OCI-LY7 (cell line): ENCODE measurements around the gene CSTF1. TPM values are rescaled to one million over a fixed set of nuclear protein-coding genes. Genes with fewer than 3 reads are reported as not detected.

Experiments used
- BruUV-seq: library from RNA; stranded (reverse); fragments of 400-500 nt; replicated peaks from 2 replicates; lab custom pipeline; 2021; lab: Mats Ljungman, UMichigan
- CTCF ChIA-PET: fragments of 300-600 bp; sonication (Branson Sonifier 250); formaldehyde crosslinking; loops from one replicate; lab custom pipeline; 2022; ENCODE audit warnings: antibody characterized with exemption; ENCODE audit not compliant: unreplicated experiment; lab: Charles Lee
- POLR2A ChIA-PET: fragments of 300-600 bp; sonication (Branson Sonifier 250); formaldehyde crosslinking; loops from one replicate; lab custom pipeline; 2022; ENCODE audit warnings: antibody characterized with exemption; lab: Charles Lee
- DNase-seq: peaks from one replicate; pipeline ENCODE4 v3.0.0-alpha.2; 2015; ENCODE audit warnings: low spot score
- H2AFZ ChIP-seq: fragments of 200-600 bp; sonication (generic), shearing (Covaris generic); 2 replicates; pipeline ENCODE4 v1.6.1; 2014; ENCODE audit warnings: mild to moderate bottlenecking, antibody characterized with exemption, low read length, moderate library complexity
- H3K27ac ChIP-seq: fragments of 200-600 bp; sonication (generic); 2 replicates; pipeline ENCODE4 v1.5.1; 2014; ENCODE audit warnings: mixed run types, low read depth, mild to moderate bottlenecking, moderate library complexity, low read length, inconsistent platforms; ENCODE audit not compliant: poor library complexity, severe bottlenecking
- H3K36me3 ChIP-seq: fragments of 200-600 bp; sonication (generic); 2 replicates; pipeline ENCODE4 v1.6.1; 2014; ENCODE audit warnings: mild to moderate bottlenecking, antibody characterized with exemption, low read length, moderate library complexity, mixed read lengths; ENCODE audit not compliant: insufficient read depth
- H3K4me1 ChIP-seq: fragments of 200-600 bp; sonication (generic); 2 replicates; pipeline ENCODE4 v1.5.1; 2014; ENCODE audit warnings: mild to moderate bottlenecking, low read length; ENCODE audit not compliant: insufficient read depth, poor library complexity, severe bottlenecking
- H3K4me2 ChIP-seq: fragments of 200-600 bp; sonication (generic); 2 replicates; pipeline ENCODE4 v1.6.1; 2014; ENCODE audit warnings: mild to moderate bottlenecking, low read length
- H3K4me3 ChIP-seq: fragments of 200-600 bp; sonication (generic); 2 replicates; pipeline ENCODE4 v1.5.1; 2014; ENCODE audit warnings: mild to moderate bottlenecking, low read depth, low read length; ENCODE audit not compliant: poor library complexity, severe bottlenecking
- H3K79me2 ChIP-seq: fragments of 200-600 bp; sonication (generic); 2 replicates; pipeline ENCODE4 v1.6.1; 2016; ENCODE audit warnings: low read depth, mild to moderate bottlenecking, low read length, moderate library complexity, mixed read lengths; ENCODE audit not compliant: insufficient read depth
- H3K9me2 ChIP-seq: fragments of 200-600 bp; sonication (generic); 2 replicates; pipeline ENCODE4 v1.6.1; 2016; ENCODE audit warnings: mild to moderate bottlenecking, low read length, mixed read lengths; ENCODE audit not compliant: insufficient read depth
- H3K9me3 ChIP-seq: fragments of 200-600 bp; sonication (generic); 2 replicates; pipeline ENCODE4 v1.6.1; 2014; ENCODE audit warnings: mild to moderate bottlenecking, mixed run types, low read length, mixed read lengths
- H4K20me1 ChIP-seq: fragments of 200-600 bp; sonication (generic); 2 replicates; pipeline ENCODE4 v1.6.1; 2014; ENCODE audit warnings: mild to moderate bottlenecking, antibody characterized with exemption, low read length, moderate library complexity, mixed read lengths; ENCODE audit not compliant: insufficient read depth
- EZH2phosphoT487 ChIP-seq: fragments of 200-600 bp; sonication (generic); IDR thresholded peaks from 2 replicates; pipeline ENCODE4 v1.6.1; 2018; ENCODE audit warnings: low read depth, borderline replicate concordance, mild to moderate bottlenecking, mixed run types, antibody characterized with exemption, low read length, moderate library complexity, mixed read lengths
- intact Hi-C: fragments of 100-400 bp; cut with micrococcal nuclease; formaldehyde crosslinking; loops from one replicate; pipeline ENCODE4 v1.10.0; 2022; ENCODE audit not compliant: unreplicated experiment
- total RNA-seq, 2 experiments: library from RNA; depleted of rRNA in 1 of 2; stranded (reverse); fragments of >200 nt in 1 of 2; shearing (Covaris generic) in 1 of 2; gene quantifications; 2 replicates each; pipeline ENCODE4 v1.2.3, GENCODE V29; 2014 to 2022
- TF ChIP-seq, protein P1 (sequence below): fragments of 200-600 bp; sonication (generic); conservative IDR thresholded peaks from 2 replicates; pipeline ENCODE4 v1.5.1; 2014; ENCODE audit warnings: mild to moderate bottlenecking, antibody characterized with exemption, low read length, moderate library complexity, mixed read lengths

Gene CSTF1
- total RNA-seq, 2 experiments from 2014 or later = 52.1 to 56.0 TPM

DNA sequence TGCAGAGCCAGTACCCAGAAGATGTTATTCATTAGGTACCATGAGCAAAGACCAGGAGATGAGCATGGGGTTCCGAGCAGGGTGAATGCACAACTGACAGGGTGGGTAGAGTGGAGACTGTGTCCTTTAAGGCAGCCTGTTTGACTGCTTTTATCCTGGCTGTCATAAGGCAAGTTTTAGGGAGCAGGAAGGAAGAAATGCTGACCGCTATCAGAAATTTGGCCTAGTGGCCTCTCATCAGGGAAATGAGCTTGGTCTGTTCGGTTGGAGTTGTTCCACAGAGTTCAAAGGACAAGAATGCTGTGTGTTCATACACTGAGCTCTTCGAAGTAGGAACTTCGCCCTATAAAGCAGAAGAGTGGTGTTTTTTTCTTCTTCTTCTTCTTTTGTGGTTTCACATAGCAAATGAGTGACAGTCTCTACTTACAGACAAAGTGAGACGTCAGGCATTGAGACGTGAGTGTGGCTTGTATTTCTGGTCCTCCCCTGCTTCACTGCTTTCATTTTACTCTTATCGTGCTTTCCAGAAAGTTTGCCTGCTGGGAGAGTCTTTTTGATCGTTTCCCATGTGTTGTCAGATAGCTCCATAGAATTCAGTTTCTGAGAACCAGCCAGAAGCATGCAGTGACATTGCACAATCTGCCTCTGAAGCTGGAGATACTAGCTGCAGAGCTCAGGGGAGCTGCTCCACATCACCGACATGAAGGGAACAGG lies 19.5 kb downstream of the CSTF1 start, which contains the start of gene CASS4:
Gene CASS4 (plus strand): TSS at position 502 of the 714 bp plus-strand sequence. CDS start 199 bp downstream, at position 701.
- TF ChIP-seq, protein P1, sequence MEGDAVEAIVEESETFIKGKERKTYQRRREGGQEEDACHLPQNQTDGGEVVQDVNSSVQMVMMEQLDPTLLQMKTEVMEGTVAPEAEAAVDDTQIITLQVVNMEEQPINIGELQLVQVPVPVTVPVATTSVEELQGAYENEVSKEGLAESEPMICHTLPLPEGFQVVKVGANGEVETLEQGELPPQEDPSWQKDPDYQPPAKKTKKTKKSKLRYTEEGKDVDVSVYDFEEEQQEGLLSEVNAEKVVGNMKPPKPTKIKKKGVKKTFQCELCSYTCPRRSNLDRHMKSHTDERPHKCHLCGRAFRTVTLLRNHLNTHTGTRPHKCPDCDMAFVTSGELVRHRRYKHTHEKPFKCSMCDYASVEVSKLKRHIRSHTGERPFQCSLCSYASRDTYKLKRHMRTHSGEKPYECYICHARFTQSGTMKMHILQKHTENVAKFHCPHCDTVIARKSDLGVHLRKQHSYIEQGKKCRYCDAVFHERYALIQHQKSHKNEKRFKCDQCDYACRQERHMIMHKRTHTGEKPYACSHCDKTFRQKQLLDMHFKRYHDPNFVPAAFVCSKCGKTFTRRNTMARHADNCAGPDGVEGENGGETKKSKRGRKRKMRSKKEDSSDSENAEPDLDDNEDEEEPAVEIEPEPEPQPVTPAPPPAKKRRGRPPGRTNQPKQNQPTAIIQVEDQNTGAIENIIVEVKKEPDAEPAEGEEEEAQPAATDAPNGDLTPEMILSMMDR = no peak
- no peak for TF ChIP-seq EZH2phosphoT487
- Histone ChIP-seq H3K9me3 (no peaks in the 10 kb centered on the region), H3K4me3 (no peak within 1 kb of the TSS), H3K4me2 (no peak within 1 kb of the TSS), H3K9me2 (no peaks in the 10 kb centered on the region), H3K79me2 (no peaks in the 10 kb centered on the region), H3K27ac (no peak within 1 kb of the TSS), H4K20me1 (no peaks in the 10 kb centered on the region), H2AFZ (0 out of 2 replicates have a peak within 1 kb of the TSS, but pooled peaks have one; percentile 9), H3K4me1 (peaks cover 7% of the 10 kb centered on the region), H3K36me3 (peaks cover 41% of the 10 kb centered on the region)
- intact Hi-C loops = no loop called here
- ChIA-PET POLR2A (interaction anchor here (0.5 to 1.4 kb wide), 6 partner anchors 9 to 119 kb away, joined by 3 to 4 read pairs (median 4); no protein-coding TSS in a partner anchor), CTCF (no interaction called here)
- no peak for DNase-seq
- no TSS peak for BruUV-seq

DNA sequence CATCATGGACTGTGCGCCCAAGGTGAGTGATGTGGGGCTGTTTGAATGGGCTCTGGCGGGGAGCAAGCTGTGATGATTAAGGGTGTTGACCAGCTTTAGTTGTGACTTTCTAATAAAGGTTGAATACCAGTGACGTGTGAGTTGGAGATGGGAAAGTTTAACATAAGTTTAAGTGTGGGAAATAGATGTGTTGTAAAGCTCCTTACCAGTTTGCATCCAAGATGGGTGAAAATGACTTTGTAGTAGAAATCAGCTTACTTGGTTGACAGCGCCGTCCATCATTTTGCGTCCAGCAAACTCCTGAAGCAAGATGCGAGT lies 20.0 kb downstream of the CSTF1 start:
- Histone ChIP-seq H2AFZ (no peak overlapping the region), H3K79me2 (no peaks in the 10 kb centered on the region), H3K4me3 (no peak overlapping the region), H3K4me1 (peaks cover 7% of the 10 kb centered on the region), H3K9me3 (no peaks in the 10 kb centered on the region), H3K9me2 (no peaks in the 10 kb centered on the region), H3K4me2 (no peak overlapping the region), H3K27ac (no peak overlapping the region), H3K36me3 (peaks cover 36% of the 10 kb centered on the region), H4K20me1 (no peaks in the 10 kb centered on the region)
- TF ChIP-seq EZH2phosphoT487 = no peak
- TF ChIP-seq, protein P1 = no peak
- no peak for DNase-seq
- intact Hi-C loops = no loop called here
- ChIA-PET CTCF (no interaction called here), POLR2A (interaction anchor here (0.5 to 1.4 kb wide), 6 partner anchors 8 to 118 kb away, joined by 3 to 4 read pairs (median 4); no protein-coding TSS in a partner anchor)
- BruUV-seq = no TSS peak

DNA sequence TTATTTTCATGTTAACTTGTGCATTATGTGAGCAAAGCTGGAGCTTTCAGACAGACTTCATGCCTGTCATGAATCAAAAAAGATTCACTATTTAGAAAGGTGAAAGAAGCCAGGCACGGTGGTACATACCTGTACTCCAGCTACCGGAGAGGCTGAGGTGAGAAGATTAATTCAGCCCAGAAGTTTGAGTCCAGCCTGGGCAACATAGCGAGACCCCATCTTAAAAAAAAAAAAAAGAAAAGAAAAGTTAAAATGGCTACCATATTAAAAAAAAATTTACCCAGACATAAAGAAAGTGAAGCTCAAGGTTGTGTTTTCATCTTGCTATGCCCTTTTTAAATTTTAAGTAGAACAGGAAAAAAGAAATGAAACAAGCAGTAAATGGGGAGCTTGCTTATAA lies 20.5 kb downstream of the CSTF1 start:
- DNase-seq = no peak
- TF ChIP-seq EZH2phosphoT487 = no peak
- TF ChIP-seq, protein P1 = no peak
- no peak overlapping the region for H3K4me2 ChIP-seq
- BruUV-seq = no TSS peak
- H3K9me3 ChIP-seq = no peaks in the 10 kb centered on the region
- no peaks in the 10 kb centered on the region for H3K79me2 ChIP-seq
- peaks cover 31% of the 10 kb centered on the region for H3K36me3 ChIP-seq
- intact Hi-C loops = no loop called here
- no peaks in the 10 kb centered on the region for H3K9me2 ChIP-seq
- no peak overlapping the region for H2AFZ ChIP-seq
- peaks cover 7% of the 10 kb centered on the region for H3K4me1 ChIP-seq
- H3K4me3 ChIP-seq = no peak overlapping the region
- H4K20me1 ChIP-seq = no peaks in the 10 kb centered on the region
- CTCF ChIA-PET = no interaction called here
- POLR2A ChIA-PET = interaction anchor here (0.6 to 1.4 kb wide), 6 partner anchors 11 to 1308 kb away, joined by 3 to 7 read pairs (median 4); no protein-coding TSS in a partner anchor
- no peak overlapping the region for H3K27ac ChIP-seq
